C4-2B (cell line): ENCODE results near the gene DNAH1.

Experiments
- H3K27ac ChIP-seq: fragments of 450-650 bp; 2 replicates; pipeline ENCODE4 v1.5.1; 2017
- ZFX ChIP-seq: fragments of 450-650 bp; IDR thresholded peaks from 2 replicates; pipeline ENCODE4 v1.6.1; 2017
- TF ChIP-seq, protein P1 (sequence below): fragments of 450-650 bp; conservative IDR thresholded peaks from 2 replicates; pipeline ENCODE4 v1.5.1; 2017; ENCODE audit warnings: mild to moderate bottlenecking

Gene DNAH1

GRCh38 chr3:52374173-52374572 lies 58.1 kb downstream of the DNAH1 start:
- TF ChIP-seq, protein P1, sequence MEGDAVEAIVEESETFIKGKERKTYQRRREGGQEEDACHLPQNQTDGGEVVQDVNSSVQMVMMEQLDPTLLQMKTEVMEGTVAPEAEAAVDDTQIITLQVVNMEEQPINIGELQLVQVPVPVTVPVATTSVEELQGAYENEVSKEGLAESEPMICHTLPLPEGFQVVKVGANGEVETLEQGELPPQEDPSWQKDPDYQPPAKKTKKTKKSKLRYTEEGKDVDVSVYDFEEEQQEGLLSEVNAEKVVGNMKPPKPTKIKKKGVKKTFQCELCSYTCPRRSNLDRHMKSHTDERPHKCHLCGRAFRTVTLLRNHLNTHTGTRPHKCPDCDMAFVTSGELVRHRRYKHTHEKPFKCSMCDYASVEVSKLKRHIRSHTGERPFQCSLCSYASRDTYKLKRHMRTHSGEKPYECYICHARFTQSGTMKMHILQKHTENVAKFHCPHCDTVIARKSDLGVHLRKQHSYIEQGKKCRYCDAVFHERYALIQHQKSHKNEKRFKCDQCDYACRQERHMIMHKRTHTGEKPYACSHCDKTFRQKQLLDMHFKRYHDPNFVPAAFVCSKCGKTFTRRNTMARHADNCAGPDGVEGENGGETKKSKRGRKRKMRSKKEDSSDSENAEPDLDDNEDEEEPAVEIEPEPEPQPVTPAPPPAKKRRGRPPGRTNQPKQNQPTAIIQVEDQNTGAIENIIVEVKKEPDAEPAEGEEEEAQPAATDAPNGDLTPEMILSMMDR: no peak
- TF ChIP-seq ZFX: no peak
- H3K27ac ChIP-seq: no peak overlapping the region

GRCh38 chr3:52379610-52380009 lies 63.5 kb downstream of the DNAH1 start:
- TF ChIP-seq, protein P1: no peak
- no peak for TF ChIP-seq ZFX

DNA sequence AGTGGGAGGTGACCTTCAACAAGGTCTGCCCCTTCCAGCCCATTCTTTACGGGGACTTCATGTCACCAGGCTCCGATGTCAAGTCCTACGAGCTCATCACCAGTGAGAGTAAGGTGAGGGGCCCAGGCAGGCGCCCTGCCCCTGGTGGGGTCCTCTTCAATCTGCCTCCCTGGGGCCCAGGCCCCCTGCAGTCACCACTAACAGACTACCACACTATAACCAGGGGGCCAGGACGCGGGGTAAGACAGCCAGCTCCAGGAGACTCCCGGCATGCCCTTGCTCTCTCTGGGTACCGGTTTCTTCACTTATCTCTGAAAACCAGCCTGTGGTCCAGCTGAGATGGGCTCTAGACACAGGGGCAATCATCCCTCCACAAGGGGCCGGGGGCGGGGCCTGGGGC lies 63.9 kb downstream of the DNAH1 start:
- TF ChIP-seq ZFX: no peak
- TF ChIP-seq, protein P1: no peak
- no peak overlapping the region for H3K27ac ChIP-seq

More at GRCh38 chr3:52379610-52380009, 63.5 kb downstream of the DNAH1 start:
- no peak overlapping the region for H3K27ac ChIP-seq

DNA sequence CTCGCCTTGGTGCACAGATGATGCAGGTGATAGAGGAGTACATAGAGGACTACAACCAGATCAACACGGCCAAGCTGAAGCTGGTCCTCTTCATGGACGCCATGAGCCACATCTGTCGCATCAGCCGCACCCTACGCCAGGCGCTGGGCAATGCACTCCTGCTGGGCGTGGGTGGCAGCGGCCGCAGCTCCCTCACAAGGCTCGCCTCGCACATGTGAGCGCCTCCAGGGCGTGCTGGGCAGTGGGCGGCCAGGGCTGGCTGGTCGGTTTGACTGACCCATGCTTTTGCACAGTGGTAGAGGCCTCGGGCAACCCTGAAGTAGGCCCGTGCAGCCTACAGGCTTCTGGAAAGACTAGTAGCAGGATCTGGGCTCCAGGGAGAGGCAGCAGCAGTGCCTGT lies 65.5 kb downstream of the DNAH1 start:
- TF ChIP-seq, protein P1: no peak
- TF ChIP-seq ZFX: no peak
- H3K27ac ChIP-seq: no peak overlapping the region

DNA sequence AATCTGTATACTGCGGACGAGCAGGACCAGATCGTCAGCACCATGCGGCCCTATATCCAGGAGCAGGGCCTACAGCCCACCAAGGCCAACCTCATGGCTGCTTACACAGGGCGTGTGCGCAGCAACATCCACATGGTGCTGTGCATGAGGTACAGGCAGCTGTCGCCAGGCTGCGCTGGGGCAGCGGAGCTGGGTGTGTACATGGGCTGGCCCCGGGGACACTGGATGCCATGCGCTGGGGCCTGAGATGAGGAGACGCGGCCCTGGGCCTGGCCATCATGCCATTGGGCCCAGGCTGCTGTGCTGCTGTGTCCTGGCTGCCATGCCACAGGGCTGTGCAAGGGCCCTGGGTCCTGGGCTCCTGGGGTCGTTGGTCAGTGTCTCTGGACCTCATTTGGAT lies 67.3 kb downstream of the DNAH1 start:
- TF ChIP-seq, protein P1: no peak
- no peak for TF ChIP-seq ZFX
- no peak overlapping the region for H3K27ac ChIP-seq

GRCh38 chr3:52384019-52384761 lies 68.1 kb downstream of the DNAH1 start:
- no peak for TF ChIP-seq ZFX
- TF ChIP-seq, protein P1: no peak
- no peak overlapping the region for H3K27ac ChIP-seq

GRCh38 chr3:52385157-52385556 lies 69.0 kb downstream of the DNAH1 start:
- TF ChIP-seq ZFX: no peak
- TF ChIP-seq, protein P1: no peak; the same call in 1 of the 2 replicates
- no peak overlapping the region for H3K27ac ChIP-seq
